ENCODE results near the gene GPR62. TPM values are rescaled to one million over a fixed set of nuclear protein-coding genes. Genes with fewer than 3 reads are reported as not detected.

Gene GPR62
- total RNA-seq, 2 donors from 2014 or later = not detected

DNA sequence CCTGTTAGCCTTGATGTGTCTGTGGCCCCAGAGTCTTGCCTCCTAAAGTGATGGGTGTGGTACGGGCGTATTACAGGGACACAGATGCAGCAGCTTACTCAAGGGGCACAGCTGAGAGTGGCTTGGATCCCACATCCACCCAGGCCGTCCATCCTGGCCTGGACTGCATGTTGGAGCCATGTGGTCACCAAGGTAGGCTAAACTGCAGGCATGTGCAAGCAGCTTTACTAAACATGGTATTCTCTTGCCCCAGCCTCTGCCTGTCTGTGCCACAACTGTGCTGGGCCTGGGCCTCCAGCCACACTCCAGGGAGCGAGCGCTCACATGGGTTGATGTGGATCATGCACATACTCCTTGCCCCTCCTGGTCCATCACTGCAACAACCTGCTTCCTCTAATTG is 6.1 kb upstream of the GPR62 start:
- Histone ChIP-seq H3K36me3 (replicated peaks in 1 of 2; ENCODE audit: insufficient read depth in 1 of 2, low read depth in 2 of 2) (no peaks in the 10 kb centered on the region), H3K27ac (no peak overlapping the region), H3K27me3 (no peaks in the 10 kb centered on the region), H3K9me3 (no peaks in the 10 kb centered on the region), H3K4me1 (no peaks in the 10 kb centered on the region), H3K4me3 (no peak overlapping the region)
- no peak for ATAC-seq
- intact Hi-C loops (cut with DNase I) = loop anchor here (10.0 kb wide), 1 partner anchor 46 kb away; the partner anchor contains the start of gene RPL29
- whole genome bisulfite sequencing, 2 donors = 82 to 83% methylated on average over 5 of the region's 5 CpGs
- TF ChIP-seq POLR2A (IDR thresholded peaks at IDR 0.05) = no peak
- no peak for TF ChIP-seq CTCF (IDR thresholded peaks at IDR 0.05)
- DNase-seq = peak in 1 of 4 donors; percentile 7

GRCh38 chr3:51950899-51951298 is 4.3 kb upstream of the GPR62 start:
- intact Hi-C loops (cut with DNase I) = no loop called here
- Histone ChIP-seq H3K36me3 (replicated peaks in 1 of 2; ENCODE audit: insufficient read depth in 1 of 2, low read depth in 2 of 2) (no peaks in the 10 kb centered on the region), H3K4me1 (peaks cover 9% of the 10 kb centered on the region), H3K27ac (no peak overlapping the region), H3K4me3 (no peak overlapping the region), H3K9me3 (no peaks in the 10 kb centered on the region), H3K27me3 (no peaks in the 10 kb centered on the region)
- ATAC-seq (no peak), DNase-seq (no peak)
- WGBS, 2 donors = 85 to 95% methylated on average over 2 of the region's 2 CpGs
- TF ChIP-seq POLR2A (IDR thresholded peaks at IDR 0.05) (no peak), CTCF (IDR thresholded peaks at IDR 0.05) (no peak)

GRCh38 chr3:51953445-51953844 is 1.7 kb upstream of the GPR62 start:
- TF ChIP-seq POLR2A (IDR thresholded peaks at IDR 0.05) (no peak), CTCF (IDR thresholded peaks at IDR 0.05) (no peak)
- Histone ChIP-seq H3K4me1 (peaks cover 20% of the 10 kb centered on the region), H3K36me3 (replicated peaks in 1 of 2; ENCODE audit: insufficient read depth in 1 of 2, low read depth in 2 of 2) (no peaks in the 10 kb centered on the region), H3K27ac (no peak overlapping the region), H3K27me3 (no peaks in the 10 kb centered on the region), H3K4me3 (no peak overlapping the region), H3K9me3 (no peaks in the 10 kb centered on the region)
- WGBS, 2 donors = 67 to 77% methylated on average over 3 of the region's 3 CpGs
- DNase-seq (no peak), ATAC-seq (no peak)
- intact Hi-C loops (cut with DNase I) = no loop called here

DNA sequence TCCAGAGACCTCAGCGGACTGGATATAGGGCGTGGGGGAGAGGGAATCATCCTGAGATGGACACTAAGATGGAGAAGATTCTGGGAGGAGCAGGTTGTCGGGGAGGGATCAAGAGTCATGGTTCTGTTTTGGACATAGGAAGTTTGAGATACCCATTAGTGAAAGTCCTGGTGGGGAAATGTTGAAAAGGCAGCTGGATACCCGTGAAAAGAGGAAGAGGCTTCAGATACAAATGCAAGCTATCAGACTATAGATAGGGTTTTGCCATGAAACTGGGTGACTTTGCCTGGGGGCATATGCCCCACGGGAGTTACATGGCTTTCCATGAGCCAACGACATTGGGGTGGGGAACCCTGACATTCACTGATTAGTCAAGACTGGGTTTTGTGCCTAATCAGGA is 1.1 kb upstream of the GPR62 start:
- H3K27me3 ChIP-seq = no peaks in the 10 kb centered on the region
- H3K9me3 ChIP-seq = no peaks in the 10 kb centered on the region
- ATAC-seq (no peak), DNase-seq (no peak)
- intact Hi-C loops (cut with DNase I) = no loop called here
- H3K36me3 ChIP-seq (replicated peaks in 1 of 2; ENCODE audit: insufficient read depth in 1 of 2, low read depth in 2 of 2) = no peaks in the 10 kb centered on the region
- H3K27ac ChIP-seq = no peak overlapping the region
- TF ChIP-seq CTCF (IDR thresholded peaks at IDR 0.05) = no peak
- no peak for TF ChIP-seq POLR2A (IDR thresholded peaks at IDR 0.05)
- H3K4me1 ChIP-seq = peaks cover 20% of the 10 kb centered on the region
- 71 to 76% methylated on average over 6 of the region's 6 CpGs for WGBS, 2 donors
- H3K4me3 ChIP-seq = no peak overlapping the region

GRCh38 chr3:51954713-51955112 is 468 bp upstream of the GPR62 start:
- DNase-seq (no peak), ATAC-seq (no peak)
- Histone ChIP-seq H3K4me3 (no peak overlapping the region), H3K27me3 (no peaks in the 10 kb centered on the region), H3K27ac (no peak overlapping the region), H3K36me3 (replicated peaks in 1 of 2; ENCODE audit: insufficient read depth in 1 of 2, low read depth in 2 of 2) (no peaks in the 10 kb centered on the region), H3K4me1 (peaks cover 20% of the 10 kb centered on the region), H3K9me3 (no peaks in the 10 kb centered on the region)
- WGBS, 2 donors = 50 to 65% methylated on average over 1 of the region's 1 CpG
- intact Hi-C loops (cut with DNase I) = no loop called here
- no peak for TF ChIP-seq CTCF (IDR thresholded peaks at IDR 0.05)
- no peak for TF ChIP-seq POLR2A (IDR thresholded peaks at IDR 0.05)
